IMR-90 (cell line): ENCODE data around the gene NMRAL1.

Source experiments
- BHLHE40 ChIP-seq: fragments of 150-350 bp; IDR thresholded peaks from 2 replicates; pipeline ENCODE4 v1.6.1; 2016; ENCODE audit warnings: mild to moderate bottlenecking, low read depth, low read length
- CEBPB ChIP-seq: IDR thresholded peaks from 2 replicates; pipeline ENCODE4 v1.6.1; 2012; ENCODE audit warnings: low read depth, low read length, improper control_type of control experiment
- CHD1 ChIP-seq: IDR thresholded peaks from 2 replicates; pipeline ENCODE4 v1.6.1; 2012; ENCODE audit warnings: low read depth, low read length, improper control_type of control experiment
- MXI1 ChIP-seq: IDR thresholded peaks from 2 replicates; pipeline ENCODE4 v1.6.1; 2012; ENCODE audit warnings: low read depth, mild to moderate bottlenecking, low read length, moderate library complexity, borderline replicate concordance
- POLR2A ChIP-seq: IDR thresholded peaks from 2 replicates; pipeline ENCODE4 v1.6.1; 2012; ENCODE audit warnings: mild to moderate bottlenecking, low read depth, low read length
- RAD21 ChIP-seq: IDR thresholded peaks from 2 replicates; pipeline ENCODE4 v1.6.1; 2012; ENCODE audit warnings: low read length, improper control_type of control experiment
- RCOR1 ChIP-seq: IDR thresholded peaks from 2 replicates; pipeline ENCODE4 v1.6.1; 2012; ENCODE audit warnings: mild to moderate bottlenecking, low read length, improper control_type of control experiment; ENCODE audit not compliant: insufficient replicate concordance
- RFX5 ChIP-seq: IDR thresholded peaks from 2 replicates; pipeline ENCODE4 v1.8.0; 2012; ENCODE audit warnings: low read depth, mild to moderate bottlenecking, low read length, moderate library complexity
- SMC3 ChIP-seq: fragments of 150-350 bp; IDR thresholded peaks from 2 replicates; pipeline ENCODE4 v1.6.1; 2016; ENCODE audit warnings: low read depth, mild to moderate bottlenecking, antibody characterized with exemption, low read length, moderate library complexity
- TF ChIP-seq, protein P1 (sequence below): conservative IDR thresholded peaks from 2 replicates; pipeline ENCODE4 v1.5.1; 2012; ENCODE audit warnings: mild to moderate bottlenecking, low read depth, low read length, improper control_type of control experiment

DNA sequence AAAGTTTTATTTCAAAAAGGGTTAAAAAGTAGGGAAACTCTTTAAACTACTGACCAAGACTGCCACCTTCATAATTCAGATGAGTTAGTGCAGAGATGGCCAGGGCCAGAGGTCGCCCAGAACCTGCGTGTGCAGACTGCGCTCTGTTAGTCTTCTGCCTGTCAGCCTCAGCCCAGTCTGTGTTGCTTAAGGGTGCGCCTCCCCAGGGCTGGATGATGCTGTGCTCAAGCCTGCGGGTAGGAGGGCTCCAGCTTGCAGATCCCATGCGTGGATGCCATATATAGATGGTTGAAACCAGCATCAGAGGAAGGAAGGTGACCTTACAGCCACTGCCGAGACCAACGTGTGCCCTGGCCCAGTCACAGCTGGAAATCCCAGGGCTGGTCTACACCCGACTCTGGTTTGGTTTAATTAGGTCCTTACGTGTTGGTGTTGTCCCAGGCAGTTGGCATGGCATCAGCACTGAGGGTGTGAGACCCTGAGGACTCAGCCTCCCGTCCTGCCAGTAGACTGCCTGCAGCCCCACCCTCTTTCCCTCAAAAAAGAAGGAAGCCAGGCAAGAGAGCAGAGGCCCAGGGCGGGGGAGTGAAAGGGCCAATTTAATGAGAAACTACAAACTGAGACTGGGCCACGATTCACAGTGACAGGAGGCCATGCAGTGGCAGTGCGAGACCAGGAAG, 36.5 kb upstream of the NMRAL1 start:
- TF ChIP-seq, protein P1, sequence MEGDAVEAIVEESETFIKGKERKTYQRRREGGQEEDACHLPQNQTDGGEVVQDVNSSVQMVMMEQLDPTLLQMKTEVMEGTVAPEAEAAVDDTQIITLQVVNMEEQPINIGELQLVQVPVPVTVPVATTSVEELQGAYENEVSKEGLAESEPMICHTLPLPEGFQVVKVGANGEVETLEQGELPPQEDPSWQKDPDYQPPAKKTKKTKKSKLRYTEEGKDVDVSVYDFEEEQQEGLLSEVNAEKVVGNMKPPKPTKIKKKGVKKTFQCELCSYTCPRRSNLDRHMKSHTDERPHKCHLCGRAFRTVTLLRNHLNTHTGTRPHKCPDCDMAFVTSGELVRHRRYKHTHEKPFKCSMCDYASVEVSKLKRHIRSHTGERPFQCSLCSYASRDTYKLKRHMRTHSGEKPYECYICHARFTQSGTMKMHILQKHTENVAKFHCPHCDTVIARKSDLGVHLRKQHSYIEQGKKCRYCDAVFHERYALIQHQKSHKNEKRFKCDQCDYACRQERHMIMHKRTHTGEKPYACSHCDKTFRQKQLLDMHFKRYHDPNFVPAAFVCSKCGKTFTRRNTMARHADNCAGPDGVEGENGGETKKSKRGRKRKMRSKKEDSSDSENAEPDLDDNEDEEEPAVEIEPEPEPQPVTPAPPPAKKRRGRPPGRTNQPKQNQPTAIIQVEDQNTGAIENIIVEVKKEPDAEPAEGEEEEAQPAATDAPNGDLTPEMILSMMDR, result no peak
- TF ChIP-seq MXI1, result no peak
- no peak for TF ChIP-seq CHD1
- TF ChIP-seq POLR2A, result no peak
- no peak for TF ChIP-seq RFX5
- TF ChIP-seq CEBPB, result no peak
- TF ChIP-seq RCOR1, result no peak
- TF ChIP-seq BHLHE40, result no peak
- TF ChIP-seq SMC3, result no peak
- no peak for TF ChIP-seq RAD21
